PC-3 (cell line): ENCODE measurements around the gene FGGY.

Source experiments
- CTCF ChIP-seq: fragments of 300-600 bp; sonication (generic); conservative IDR thresholded peaks from 2 replicates; pipeline ENCODE4 v1.5.1; 2017; ENCODE audit warnings: antibody characterized with exemption, low read depth, mild to moderate bottlenecking, low read length
- EZH2 ChIP-seq: fragments of 300-600 bp; sonication (generic); IDR thresholded peaks from one replicate; pipeline ENCODE4 v1.6.1; 2017; ENCODE audit warnings: antibody characterized with exemption, mild to moderate bottlenecking, low read length; ENCODE audit not compliant: unreplicated experiment

GRCh38 chr1:59752556-59753414, 455.9 kb downstream of the FGGY start:
- TF ChIP-seq CTCF, result no peak
- no peak for TF ChIP-seq EZH2
